HG02588 (cell line): ENCODE data around the gene CINP.
"Not testable (repeated sequence)": the region's sequence is repeated elsewhere in the genome, so short reads cannot be mapped to it uniquely, and the experiment has no call there.

Experiments used
- ATAC-seq: cut with Tn5 transposase; IDR thresholded peaks from one replicate; pipeline ENCODE4 v1.9.1; 2021; ENCODE audit warnings: mild to moderate bottlenecking, moderate library complexity; ENCODE audit not compliant: unreplicated experiment

Gene CINP

DNA sequence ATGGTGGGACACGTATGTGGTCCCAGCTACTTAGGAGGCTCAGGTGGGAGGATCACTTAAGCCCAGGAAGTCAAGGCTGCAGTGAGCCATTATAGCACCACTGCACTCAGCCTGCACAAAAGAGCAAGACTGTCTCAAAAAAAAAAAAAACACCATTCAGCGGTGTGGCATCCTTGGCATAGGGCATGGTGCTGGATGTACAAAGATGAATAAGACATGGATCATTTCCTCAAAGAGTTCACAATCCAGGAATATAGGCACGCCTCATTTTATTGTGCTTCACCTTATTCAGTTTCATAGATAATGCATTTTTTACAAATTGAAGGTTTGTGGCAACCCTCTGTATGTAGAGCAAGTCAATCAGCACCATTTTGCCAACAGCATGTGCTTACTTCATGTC lies 6.4 kb downstream of the CINP start:
- ATAC-seq: no peak

DNA sequence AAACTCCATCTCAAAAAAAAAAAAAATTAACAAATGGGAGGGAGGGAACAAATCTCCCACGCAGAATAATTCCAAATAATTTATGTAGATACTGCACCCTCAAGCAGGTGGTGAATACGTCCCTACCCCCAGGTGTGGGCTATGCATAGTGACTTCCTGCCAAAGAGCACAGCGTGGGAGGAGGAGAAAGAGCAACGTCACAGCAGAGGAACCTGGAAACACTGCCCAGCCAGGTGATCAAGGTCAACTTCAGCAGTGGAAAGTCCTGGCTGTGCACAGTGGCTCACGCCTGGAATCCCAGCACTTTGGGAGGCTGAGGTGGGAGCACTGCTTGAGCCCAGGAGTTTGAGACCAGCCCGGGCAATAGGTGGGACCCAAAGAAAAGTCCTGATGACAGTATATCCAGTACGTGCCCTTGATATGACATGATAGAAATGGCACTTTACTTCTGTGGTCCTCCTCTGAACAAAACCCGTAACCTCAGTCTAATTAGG lies 9.5 kb downstream of the CINP start:
- no peak for ATAC-seq

DNA sequence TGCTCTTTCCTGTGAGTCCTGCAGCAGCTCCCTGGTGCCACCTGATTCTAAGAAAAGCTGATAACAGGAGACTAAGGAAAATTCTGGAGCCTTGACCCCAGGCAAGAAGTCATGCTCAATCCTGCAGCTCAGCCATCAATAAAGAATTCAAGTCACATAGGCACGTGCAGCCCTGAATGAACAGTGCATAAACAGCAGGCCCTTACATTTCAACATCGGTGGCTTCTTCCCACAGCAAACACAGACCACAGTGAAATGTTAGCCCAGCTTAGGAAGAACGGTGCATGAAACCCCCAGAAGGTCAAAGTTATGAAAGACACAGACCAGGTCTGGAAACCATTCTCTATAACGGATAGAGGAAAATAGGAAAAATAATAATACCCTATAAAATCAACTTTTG lies 10.5 kb downstream of the CINP start:
- no peak for ATAC-seq

DNA sequence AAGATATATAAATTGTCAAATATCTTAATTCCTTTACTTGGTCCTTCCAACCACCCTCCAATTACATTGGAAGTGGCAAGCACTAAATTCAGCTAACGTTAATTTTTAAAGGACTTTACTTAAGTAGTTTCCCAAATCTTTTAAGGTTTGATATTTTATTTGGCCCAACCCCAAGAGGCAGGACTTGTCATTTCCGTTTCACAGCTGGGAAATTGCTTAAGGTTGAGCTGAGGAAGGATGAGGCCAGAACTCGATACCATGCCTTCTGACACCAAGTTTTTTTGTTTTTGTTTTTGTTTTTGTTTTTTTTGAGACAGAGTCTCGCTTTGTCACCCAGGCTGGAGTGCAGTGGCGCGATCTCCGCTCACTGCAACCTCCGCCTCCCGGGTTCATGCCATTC lies 11.1 kb downstream of the CINP start:
- ATAC-seq: not testable (repeated sequence)

DNA sequence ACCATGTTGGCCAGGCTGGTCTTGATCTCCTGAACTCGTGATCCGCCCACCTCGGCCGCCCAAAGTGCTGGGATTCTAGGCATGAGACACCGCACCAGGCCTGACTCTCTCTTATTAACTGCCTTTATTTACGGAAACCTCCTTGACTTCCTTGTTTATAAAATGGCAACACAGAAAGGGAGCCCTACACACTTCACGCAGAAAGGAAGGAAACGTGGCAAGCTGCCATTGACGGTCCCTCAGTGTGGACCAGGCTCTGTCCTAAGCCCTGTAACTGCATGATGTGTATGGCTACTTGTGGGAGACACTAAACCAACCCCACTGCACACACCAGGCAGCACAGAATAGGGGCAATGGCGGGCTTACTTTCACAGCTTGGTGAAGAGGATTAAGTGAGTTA lies 11.7 kb downstream of the CINP start:
- no peak for ATAC-seq

DNA sequence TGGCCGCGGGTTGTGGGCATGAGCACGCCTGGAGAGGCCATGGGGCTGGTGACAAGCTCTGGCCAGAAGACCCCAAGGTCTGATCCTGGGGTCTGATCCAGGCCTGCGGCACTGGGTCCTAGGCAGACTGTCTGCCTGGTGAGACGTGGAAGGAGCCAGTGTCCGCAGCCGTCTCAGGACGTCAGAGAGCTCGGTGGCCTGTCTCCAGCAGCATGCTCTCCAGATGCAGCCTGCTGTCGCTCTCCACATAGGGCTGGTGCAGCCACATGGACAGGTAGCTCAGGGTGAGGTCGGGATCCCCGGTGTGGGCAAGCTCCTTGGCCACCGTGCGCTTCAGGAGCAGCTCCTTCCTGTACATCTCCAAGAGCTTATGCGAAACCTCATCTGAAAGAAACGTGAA lies 14.3 kb downstream of the CINP start:
- ATAC-seq: no peak

DNA sequence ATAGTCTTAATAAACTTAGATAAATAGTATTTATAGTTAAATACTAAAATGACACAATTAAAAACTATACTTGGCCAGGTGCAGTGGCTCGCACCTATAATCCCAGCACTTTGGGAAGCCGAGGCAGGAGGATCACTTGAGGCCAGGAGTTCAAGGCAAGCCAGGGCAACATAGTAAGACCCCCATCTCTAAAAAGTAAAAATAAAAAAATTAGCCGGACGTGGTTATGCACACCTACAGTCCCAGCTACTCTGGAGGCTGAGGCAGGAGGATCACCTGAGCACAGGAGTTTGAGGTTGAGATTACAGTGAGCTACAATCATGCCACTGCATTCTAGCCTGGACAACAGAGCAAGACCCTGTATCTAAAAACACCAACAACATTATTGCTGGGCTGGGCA lies 16.0 kb downstream of the CINP start:
- ATAC-seq: no peak

DNA sequence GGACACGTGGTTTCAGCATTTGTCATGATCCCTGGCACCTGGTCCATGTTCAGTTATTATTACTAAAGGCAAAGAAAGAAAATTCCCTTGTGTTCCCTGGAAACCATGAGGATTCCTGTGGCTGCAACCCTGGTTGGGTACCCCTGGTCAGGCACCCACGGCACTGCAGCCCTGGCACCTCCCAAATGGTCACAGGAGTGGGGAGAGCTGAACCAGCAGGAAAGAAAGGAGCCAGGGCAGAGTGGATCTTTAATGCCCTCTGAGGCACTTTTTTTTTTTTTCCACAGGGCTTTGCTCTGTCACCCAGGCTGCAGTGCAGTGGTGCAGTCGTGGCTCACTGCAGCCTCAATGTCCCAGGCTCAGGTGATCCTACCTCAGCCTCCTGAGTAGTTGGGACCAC lies 17.5 kb downstream of the CINP start:
- no peak for ATAC-seq

DNA sequence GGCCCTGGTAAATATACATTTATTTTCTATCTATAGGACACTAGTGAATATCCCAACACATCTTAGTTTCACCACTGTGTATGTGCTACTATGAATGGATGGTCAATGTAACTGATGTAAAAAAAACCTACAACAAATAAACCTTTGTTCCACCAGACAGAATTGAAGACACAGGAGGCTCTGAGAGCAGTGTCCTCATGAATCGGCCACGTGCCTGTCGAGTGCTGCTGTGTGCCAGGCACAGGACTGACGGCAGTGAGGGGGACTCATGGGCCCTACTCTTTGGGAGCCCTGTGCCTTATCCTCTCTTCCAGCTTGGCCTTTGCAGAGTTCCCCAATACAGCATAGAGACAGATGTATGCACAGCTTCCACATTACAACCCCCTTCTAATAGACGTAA lies 18.2 kb downstream of the CINP start:
- ATAC-seq: no peak

DNA sequence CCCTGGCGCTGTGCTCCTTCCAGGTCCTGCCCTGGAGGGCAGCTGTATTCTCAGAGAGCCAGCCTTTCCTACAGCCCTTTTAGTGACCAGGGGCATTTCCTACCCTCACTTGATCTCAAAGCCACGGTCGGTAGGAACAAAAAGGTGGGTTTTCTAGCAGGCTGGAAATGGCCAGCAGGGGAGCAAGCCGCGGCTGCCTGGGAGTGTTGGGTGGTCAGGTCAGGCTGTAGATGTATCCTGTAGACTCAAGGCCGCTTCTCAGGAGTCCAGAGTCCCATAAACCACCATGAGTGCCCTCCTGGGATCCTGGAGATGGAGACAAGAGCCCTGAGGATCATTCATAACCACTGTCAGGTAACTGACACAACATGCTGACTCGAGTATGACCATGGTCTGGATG lies 18.6 kb downstream of the CINP start:
- ATAC-seq: no peak

DNA sequence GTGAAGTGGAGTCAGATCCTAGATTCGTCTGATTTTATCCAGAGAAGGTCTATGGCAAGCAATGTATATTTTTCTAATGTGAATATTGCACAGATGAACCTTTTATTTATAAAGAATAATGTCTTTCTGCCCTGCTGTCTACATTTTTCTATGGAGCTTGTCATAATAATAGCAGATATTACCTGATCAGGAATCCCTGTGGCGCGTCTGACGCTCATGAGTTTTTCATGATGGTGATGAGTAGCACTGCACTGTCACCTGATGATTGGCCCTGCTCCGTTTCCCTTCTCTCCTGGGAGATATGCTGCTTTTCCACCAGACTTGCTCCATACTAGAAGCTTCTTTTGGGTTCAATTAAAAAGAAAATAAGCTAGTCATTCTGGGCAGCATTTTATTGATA lies 20.5 kb downstream of the CINP start:
- no peak for ATAC-seq

DNA sequence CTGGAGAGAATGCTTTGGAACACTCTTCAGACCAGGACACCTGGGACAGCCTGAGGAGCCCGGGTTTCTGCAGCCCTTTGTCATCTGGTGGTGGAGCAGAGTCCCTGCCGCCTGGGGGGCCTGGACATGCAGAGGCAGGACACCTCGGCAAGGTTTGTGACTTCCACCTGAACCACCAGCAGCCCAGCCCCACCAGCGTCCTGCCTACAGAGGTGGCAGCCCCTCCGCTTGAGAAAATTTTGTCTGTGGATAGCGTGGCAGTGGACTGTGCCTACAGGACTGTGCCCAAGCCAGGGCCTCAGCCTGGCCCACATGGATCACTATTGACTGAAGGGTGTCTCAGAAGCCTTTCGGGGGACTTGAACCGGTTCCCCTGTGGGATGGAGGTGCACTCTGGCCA lies 21.1 kb downstream of the CINP start:
- ATAC-seq: no peak

DNA sequence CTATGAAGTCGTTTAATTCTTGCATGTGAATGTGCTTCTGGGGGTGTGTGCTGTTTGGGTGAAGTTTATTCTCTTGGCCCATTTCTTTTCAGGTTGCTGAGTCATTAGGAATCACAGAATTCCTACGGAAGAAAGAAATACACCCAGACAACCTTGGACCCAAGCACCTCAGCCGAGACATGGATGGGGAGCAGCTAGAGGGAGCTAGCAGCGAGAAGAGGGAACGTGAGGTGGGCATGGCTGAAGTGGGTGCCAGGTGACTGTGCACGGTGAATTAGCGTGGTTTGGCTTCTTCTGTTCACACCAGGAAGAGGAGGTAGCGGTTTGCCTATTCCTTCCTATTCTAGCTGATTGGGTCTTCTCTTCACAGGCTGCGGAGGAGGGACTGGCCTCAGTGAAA lies 24.0 kb downstream of the CINP start:
- no peak for ATAC-seq

DNA sequence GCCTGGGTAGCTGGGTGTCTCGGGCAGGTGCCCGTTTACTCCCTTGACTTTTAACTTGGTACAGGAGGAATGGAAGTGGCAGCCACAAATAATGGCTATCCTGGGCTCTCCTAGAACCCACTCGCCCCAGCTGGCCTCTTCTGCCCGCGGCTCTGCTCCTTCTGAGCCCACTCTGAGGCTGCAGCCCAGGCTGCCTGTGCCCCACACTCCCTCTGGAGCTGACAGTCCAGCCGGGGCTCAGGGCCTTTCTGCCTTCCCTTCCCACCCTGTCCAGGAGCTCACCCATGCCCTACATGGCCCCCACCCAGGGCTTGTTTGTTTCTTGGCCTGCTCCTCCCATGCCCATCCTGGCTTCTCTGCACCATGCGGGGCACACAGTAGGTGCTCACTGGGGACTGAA lies 27.5 kb downstream of the CINP start:
- no peak for ATAC-seq

DNA sequence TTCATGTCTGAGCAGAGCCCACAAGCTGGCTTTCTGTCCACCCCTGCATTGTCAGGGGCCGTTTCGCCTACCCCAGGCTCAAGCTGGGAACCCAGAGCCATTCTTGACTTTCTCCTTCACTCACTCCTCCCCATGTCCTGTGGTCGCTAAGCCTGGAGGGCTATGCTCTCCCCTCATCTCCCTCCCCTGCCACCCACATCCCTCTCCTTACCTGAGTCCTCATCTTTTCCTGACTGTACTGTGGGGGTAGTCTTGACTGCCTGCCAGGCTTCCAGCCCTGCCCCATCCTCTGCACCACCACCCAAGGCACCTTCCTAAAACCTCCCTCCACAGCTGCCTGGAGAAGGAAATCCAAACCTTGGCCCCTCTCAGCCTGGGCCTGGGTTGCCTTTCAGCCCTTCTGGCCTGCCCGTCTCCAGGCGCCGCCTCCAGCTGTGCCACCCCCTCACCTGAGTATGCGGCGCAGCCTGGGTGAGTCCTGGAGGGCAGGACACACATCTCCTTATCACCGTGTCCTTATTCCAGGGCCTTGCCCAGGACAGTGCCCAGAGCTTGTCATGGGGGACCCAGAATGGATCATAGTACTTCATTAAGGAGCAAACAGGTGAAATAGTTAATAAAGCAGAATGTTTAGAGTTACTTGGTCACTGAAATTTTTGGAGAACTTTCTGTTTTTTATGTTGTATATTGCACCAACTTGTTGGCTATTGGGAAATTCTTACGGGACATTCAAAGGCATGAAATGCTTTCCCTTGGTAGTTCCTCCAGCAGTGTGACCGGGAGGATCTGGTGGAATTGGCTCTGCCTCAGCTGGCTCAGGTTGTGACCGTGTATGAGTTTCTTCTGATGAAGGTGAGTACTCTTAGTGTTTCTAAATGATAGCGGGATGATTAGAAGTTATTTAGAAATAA lies 28.6 kb downstream of the CINP start:
- no peak for ATAC-seq

DNA sequence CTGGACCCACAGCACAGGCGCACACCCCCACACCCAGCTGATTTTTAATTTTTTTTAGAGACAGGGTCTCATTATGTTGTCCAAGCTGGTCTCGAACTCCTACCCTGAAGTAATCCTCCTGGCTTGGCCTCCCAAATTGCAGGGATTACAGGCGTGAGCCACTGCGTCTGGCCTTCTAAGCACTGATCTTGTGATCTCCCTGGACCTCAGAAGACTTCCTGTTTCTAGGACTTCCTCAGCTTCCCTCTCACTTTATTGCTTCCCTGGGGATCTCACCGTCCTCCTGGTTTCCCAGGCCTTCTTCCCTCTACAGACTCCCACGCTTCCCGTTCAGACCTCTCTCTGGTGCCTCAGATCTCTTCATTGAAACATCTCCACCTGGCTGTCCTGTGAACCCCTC lies 29.3 kb downstream of the CINP start:
- no peak for ATAC-seq

DNA sequence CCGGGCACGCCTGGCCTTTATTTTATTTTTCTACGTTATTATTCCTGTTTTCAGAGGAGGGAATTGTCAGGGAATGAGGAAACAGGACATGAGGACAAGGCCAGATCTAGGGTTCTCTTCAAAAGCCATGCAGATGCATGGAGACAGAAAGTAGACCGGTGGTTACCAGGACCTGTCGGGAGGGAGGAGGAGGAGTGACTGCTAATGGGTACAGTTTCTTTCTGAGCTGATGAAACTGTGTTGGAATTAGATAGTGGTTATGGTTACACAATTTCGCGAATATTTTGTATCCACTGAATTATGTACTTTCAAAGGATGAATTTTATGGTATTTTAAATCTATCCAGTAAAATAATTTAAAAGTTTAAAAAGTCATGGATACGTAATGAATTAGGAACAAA lies 31.9 kb downstream of the CINP start:
- ATAC-seq: no peak

DNA sequence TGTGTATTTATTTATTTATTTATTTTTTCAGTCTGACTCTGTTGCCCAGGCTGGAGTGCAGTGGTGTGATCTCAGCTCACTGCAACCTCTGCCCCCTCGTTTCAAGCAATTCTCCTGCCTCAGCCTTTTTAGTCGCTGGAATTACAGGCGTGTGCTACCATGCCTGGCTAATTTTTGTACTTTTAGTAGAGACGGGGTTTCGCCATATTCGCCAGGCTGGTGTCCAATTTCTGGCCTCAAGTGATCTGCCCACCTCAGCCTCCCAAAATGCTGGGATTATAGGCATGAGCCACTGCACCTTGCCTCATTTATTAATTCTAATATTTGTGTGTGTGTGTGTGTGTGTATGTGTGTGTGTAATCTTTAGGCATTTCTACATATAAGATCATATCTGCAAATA lies 33.3 kb downstream of the CINP start:
- ATAC-seq: not testable (repeated sequence)

DNA sequence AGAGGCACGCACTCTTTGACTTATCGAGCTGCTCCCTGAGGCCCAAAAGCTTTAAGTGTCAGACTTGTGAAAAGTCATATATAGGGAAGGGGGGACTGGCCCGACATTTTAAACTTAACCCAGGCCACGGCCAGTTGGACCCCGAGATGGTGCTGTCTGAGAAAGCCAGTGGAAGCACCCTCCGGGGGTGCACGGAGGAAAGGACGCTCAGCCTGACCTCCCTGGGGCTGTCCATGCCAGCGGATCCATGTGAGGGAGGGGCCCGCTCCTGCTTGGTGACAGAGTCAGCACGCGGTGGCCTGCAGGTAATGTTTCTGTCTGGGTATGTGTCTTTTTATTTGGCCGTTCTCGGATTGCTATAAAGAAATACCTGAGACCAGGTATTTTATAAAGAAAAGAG lies 36.1 kb downstream of the CINP start:
- ATAC-seq: no peak

DNA sequence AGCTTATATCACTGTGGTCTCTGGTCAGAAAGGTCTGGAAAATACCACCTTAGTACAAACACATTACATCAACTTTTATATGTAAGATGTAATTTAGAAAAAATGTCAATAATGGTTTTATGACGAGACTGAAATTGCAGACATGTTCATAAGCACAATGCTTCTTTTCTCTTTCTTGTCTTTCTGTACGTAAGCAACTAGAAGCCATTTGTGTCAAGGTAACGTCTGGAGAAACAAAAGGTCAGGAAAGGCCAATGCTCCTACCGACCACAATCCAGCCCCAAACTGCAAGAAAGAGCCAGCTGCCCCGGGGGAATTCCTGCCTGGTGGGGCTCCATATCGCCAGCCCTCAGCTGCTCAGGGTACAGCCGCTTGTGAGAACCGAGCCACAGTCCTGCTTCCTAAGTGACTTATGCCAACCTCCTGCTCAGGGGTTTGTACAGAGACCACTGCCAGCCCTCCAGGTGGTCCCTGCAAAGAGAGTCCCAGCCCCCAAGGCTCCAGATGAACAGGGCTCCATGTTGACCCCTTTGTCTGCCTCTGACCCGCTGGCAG lies 36.8 kb downstream of the CINP start:
- no peak for ATAC-seq

DNA sequence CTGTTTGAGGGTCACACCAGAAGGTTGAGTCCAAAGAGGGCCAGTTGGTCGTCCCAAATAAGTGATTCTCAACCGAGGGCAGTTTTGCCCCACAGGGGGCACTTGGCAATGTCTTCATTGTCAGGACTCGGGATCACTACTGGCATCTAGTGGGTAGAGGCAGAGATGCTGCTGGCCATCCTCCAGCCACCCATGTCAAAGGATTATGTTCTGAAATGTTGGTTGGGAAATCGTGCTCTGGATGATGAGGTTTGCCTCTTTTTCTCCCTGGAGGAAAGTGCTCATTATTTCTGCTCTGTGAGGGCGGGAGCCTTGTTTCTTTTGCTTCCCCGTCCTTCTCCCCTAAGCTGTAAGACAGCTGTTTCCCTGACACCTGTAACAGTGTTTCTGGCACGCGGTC lies 39.6 kb downstream of the CINP start:
- no peak for ATAC-seq
